Measurements from ENCODE around the gene MS4A10.

GRCh38 chr11:60810569-60810968 lies 25.4 kb downstream of the MS4A10 start:
- no peak for TF ChIP-seq EZH2 (IDR thresholded peaks at IDR 0.05)
- no peak for TF ChIP-seq POLR2AphosphoS5 (IDR thresholded peaks at IDR 0.05; ENCODE audit: borderline replicate concordance, low read depth, low read length)
- no peak for TF ChIP-seq FOXP2 (optimal IDR thresholded peaks at IDR 0.05; ENCODE audit: control extremely low read depth, extremely low read length, insufficient read depth)
